ENCODE measurements around the gene PYCR2. TPM values are rescaled to one million over a fixed set of nuclear protein-coding genes. Genes with fewer than 3 reads are reported as not detected.

PYCR2 gene
- total RNA-seq, 4 donors from 2014 or later, result 19.5 to 66.4 (median 38.8) TPM

GRCh38 chr1:225954753-225955152 is 30.7 kb upstream of the PYCR2 start:
- H3K36me3 ChIP-seq, result no peaks in the 10 kb centered on the region
- no peaks in the 10 kb centered on the region for H3K27me3 ChIP-seq
- no peak for TF ChIP-seq CTCF (IDR thresholded peaks at IDR 0.05)
- no peak for TF ChIP-seq POLR2A (IDR thresholded peaks at IDR 0.05)
- intact Hi-C loops (cut with DNase I; ENCODE audit: low total_unique reads), result no loop called here
- H3K27ac ChIP-seq, result no peak overlapping the region
- no peak for DNase-seq
- no peaks in the 10 kb centered on the region for H3K9me3 ChIP-seq
- H3K4me1 ChIP-seq, result no peaks in the 10 kb centered on the region
- no peak overlapping the region for H3K4me3 ChIP-seq

DNA sequence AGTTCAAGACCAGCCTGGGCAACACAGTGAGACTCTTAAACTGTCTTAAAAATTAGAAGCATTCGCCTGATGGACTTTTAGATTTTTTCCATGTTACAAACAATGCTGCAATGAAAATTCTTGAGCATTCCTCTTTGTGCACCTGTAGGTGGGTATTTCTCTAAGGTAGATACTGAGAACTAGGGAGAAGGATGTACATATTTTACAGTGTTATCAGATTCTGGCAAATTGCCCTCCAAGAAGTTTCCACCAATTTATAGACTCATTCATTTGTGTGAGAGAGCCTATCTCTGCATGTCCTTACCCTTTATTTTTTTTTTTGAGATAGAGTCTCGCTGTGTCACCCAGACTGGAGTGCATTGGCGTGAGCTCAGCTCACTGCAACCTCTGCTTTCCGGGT is 29.3 kb upstream of the PYCR2 start:
- intact Hi-C loops (cut with DNase I; ENCODE audit: low total_unique reads), result no loop called here
- Histone ChIP-seq H3K36me3 (no peaks in the 10 kb centered on the region), H3K9me3 (no peaks in the 10 kb centered on the region), H3K27me3 (no peaks in the 10 kb centered on the region), H3K4me1 (no peaks in the 10 kb centered on the region), H3K27ac (no peak overlapping the region), H3K4me3 (no peak overlapping the region)
- TF ChIP-seq POLR2A (IDR thresholded peaks at IDR 0.05) (no peak), CTCF (IDR thresholded peaks at IDR 0.05) (no peak)
- DNase-seq, result no peak

GRCh38 chr1:225950905-225951497 is 27.0 kb upstream of the PYCR2 start:
- intact Hi-C loops (cut with DNase I; ENCODE audit: low total_unique reads), result no loop called here
- no peak overlapping the region for H3K27ac ChIP-seq
- no peaks in the 10 kb centered on the region for H3K36me3 ChIP-seq

GRCh38 chr1:225949041-225949440 is 25.0 kb upstream of the PYCR2 start:
- H3K9me3 ChIP-seq, result no peaks in the 10 kb centered on the region
- no peaks in the 10 kb centered on the region for H3K27me3 ChIP-seq
- DNase-seq, result no peak
- no peak overlapping the region for H3K27ac ChIP-seq
- no peaks in the 10 kb centered on the region for H3K4me1 ChIP-seq
- intact Hi-C loops (cut with DNase I; ENCODE audit: low total_unique reads), result no loop called here
- no peak overlapping the region for H3K4me3 ChIP-seq
- H3K36me3 ChIP-seq, result no peaks in the 10 kb centered on the region
- TF ChIP-seq POLR2A (IDR thresholded peaks at IDR 0.05) (no peak), CTCF (IDR thresholded peaks at IDR 0.05) (no peak)

More at GRCh38 chr1:225950905-225951497, 27.0 kb upstream of the PYCR2 start:
- no peak for DNase-seq
- TF ChIP-seq CTCF (IDR thresholded peaks at IDR 0.05) (no peak), POLR2A (IDR thresholded peaks at IDR 0.05) (no peak)
- H3K27me3 ChIP-seq, result no peaks in the 10 kb centered on the region
- H3K4me1 ChIP-seq, result no peaks in the 10 kb centered on the region
- no peak overlapping the region for H3K4me3 ChIP-seq
- no peaks in the 10 kb centered on the region for H3K9me3 ChIP-seq

- no peak for TF ChIP-seq POLR2A (IDR thresholded peaks at IDR 0.05)
- TF ChIP-seq CTCF (IDR thresholded peaks at IDR 0.05), result no peak
- H3K4me3 ChIP-seq, result no peak overlapping the region
- no peak overlapping the region for H3K27ac ChIP-seq
- intact Hi-C loops (cut with DNase I; ENCODE audit: low total_unique reads), result no loop called here
- H3K4me1 ChIP-seq, result peaks cover 0 to 8% of the 10 kb centered on the region in 2 donors
- no peaks in the 10 kb centered on the region for H3K36me3 ChIP-seq
- H3K27me3 ChIP-seq, result no peaks in the 10 kb centered on the region
- no peaks in the 10 kb centered on the region for H3K9me3 ChIP-seq
- DNase-seq, result no peak
Observed at GRCh38 chr1:225946803-225947202, 22.8 kb upstream of the PYCR2 start.
